Duodenal mucosa (tissue), 2 donors: ENCODE results near the gene TNS3.
A peak's percentile ranks its signal among the peaks of the same experiment; 100 is the strongest.

Source experiments
- H3K27ac ChIP-seq: one replicate; pipeline ENCODE4 v1.7.0; 2013; ENCODE audit warnings: low read depth, low read length
- H3K27me3 ChIP-seq, 2 donors: one replicate each; pipeline ENCODE4 v1.7.0; 2013; ENCODE audit warnings: low read length in 2 of 2, control low read depth in 1 of 2; ENCODE audit not compliant: insufficient read depth in 2 of 2, control insufficient read depth in 1 of 2
- H3K36me3 ChIP-seq, 2 donors: one replicate each; pipeline ENCODE4 v1.7.0; 2013; ENCODE audit warnings: low read length in 2 of 2, control low read depth in 1 of 2; ENCODE audit not compliant: insufficient read depth in 2 of 2, control insufficient read depth in 1 of 2
- H3K4me1 ChIP-seq, 2 donors: one replicate each; pipeline ENCODE4 v1.7.0; 2013; ENCODE audit warnings: low read length in 2 of 2, control low read depth in 1 of 2; ENCODE audit not compliant: insufficient read depth in 2 of 2, control insufficient read depth in 1 of 2
- H3K4me3 ChIP-seq, 2 donors: one replicate each; pipeline ENCODE4 v1.7.0; 2013; ENCODE audit warnings: low read length in 2 of 2, low read depth in 1 of 2
- H3K9ac ChIP-seq, 2 donors: one replicate each; pipeline ENCODE4 v1.7.0; 2013; ENCODE audit warnings: low read length in 2 of 2, low read depth in 1 of 2
- H3K9me3 ChIP-seq, 2 donors: one replicate each; pipeline ENCODE4 v1.7.0; 2013; ENCODE audit warnings: low read length in 2 of 2, control low read depth in 1 of 2; ENCODE audit not compliant: control insufficient read depth in 1 of 2

Gene TNS3

GRCh38 chr7:47478926-47479711, 102.8 kb downstream of the TNS3 start:
- Histone ChIP-seq H3K4me3 (peak overlapping the region in 1 of 2 donors; percentile 7), H3K9me3 (no peaks in the 10 kb centered on the region), H3K9ac (peak overlapping the region in 1 of 2 donors; percentile 20), H3K4me1 (peaks cover 84 to 93% of the 10 kb centered on the region in 2 donors), H3K36me3 (peaks cover 0 to 2% of the 10 kb centered on the region in 2 donors), H3K27me3 (no peaks in the 10 kb centered on the region), H3K27ac (no peak overlapping the region)

DNA sequence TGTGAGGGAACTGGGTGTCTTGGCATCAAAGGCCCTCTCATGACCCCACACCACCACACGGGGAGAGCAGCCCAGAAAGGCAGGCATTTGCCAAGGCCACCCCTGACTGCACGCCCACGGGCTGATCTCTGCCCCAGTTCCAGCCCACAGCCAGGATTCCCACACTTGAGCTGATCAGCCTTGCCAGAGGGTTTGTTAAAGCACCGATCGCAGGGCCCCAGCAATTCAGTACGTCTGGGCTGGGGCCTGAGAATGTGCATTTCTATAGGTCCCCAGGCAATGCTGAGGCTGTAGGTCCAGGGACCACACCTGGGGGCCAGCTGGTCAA, 103.9 kb downstream of the TNS3 start:
- H3K4me3 ChIP-seq: no peak overlapping the region
- peaks cover 0 to 7% of the 10 kb centered on the region in 2 donors for H3K36me3 ChIP-seq
- peaks cover 89 to 91% of the 10 kb centered on the region in 2 donors for H3K4me1 ChIP-seq
- H3K9me3 ChIP-seq: no peaks in the 10 kb centered on the region
- H3K27ac ChIP-seq: no peak overlapping the region
- H3K27me3 ChIP-seq: no peaks in the 10 kb centered on the region
- peak overlapping the region; percentile 13 to 27 for H3K9ac ChIP-seq

DNA sequence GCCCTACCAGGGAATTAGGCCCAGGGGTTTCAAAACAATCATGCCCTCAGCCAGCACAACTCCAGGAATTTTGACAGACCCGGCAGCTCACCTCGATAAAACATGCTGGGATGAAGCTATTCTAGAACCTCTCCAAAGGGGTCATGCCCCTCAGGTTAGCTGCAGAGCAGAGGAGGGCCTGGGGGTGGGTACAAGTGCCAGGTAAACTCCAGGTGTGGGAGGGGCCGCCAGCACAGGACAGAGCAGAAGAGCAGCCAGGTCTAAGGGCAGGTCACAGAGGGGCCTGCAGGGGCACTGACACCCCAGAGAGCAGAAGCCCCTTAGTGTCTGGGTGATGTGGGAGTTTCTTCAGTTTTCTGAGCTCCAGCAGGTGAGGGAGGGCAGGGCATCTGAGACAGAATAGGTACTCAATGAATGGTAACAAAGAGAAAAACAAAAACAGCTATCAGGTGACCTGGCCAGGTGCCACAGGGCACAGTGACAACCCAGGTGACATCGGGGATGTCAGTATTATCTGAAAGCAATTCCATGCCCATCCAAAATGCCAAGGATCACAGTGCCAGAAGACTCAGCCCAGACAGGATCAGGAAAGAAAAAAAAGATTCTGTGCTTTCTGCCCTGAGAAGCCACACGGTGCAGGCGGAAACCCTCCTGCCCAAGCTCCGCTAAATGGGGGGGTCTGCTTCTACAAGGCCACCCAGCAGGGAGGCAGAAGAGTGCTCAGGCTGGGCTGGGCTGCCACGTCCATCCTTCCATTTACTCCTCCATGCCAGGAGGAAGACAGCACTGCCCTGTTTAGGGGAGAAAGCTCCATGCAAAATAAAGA, 104.5 kb downstream of the TNS3 start:
- Histone ChIP-seq H3K4me1 (peaks cover 89 to 91% of the 10 kb centered on the region in 2 donors), H3K27me3 (no peaks in the 10 kb centered on the region), H3K4me3 (no peak overlapping the region), H3K36me3 (peaks cover 0 to 12% of the 10 kb centered on the region in 2 donors), H3K9ac (peak overlapping the region; percentile 13 to 27), H3K9me3 (no peaks in the 10 kb centered on the region), H3K27ac (no peak overlapping the region)

DNA sequence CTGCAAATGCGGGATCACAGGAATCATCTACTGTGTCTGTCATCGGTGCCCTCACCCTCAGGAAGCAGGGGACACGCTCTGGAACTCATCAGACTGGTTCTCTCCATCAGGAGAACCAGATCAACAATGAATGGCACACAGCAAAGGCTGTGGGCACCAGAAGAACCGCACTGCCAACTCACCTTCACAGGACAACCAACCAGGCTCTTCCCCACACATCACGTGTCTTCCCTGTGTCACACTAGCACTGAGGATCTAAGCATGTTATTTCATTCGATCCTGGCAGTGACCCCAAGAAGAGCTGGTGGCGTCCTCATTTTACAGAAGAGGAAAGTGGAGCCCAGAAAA, 106.1 kb downstream of the TNS3 start:
- no peaks in the 10 kb centered on the region for H3K27me3 ChIP-seq
- H3K9ac ChIP-seq: peak overlapping the region; percentile 18 to 41
- peak overlapping the region in 1 of 2 donors; percentile 9 for H3K4me3 ChIP-seq
- peaks cover 0 to 15% of the 10 kb centered on the region in 2 donors for H3K36me3 ChIP-seq
- peaks cover 84 to 91% of the 10 kb centered on the region in 2 donors for H3K4me1 ChIP-seq
- H3K27ac ChIP-seq: peak overlapping the region; percentile 64
- H3K9me3 ChIP-seq: no peaks in the 10 kb centered on the region

DNA sequence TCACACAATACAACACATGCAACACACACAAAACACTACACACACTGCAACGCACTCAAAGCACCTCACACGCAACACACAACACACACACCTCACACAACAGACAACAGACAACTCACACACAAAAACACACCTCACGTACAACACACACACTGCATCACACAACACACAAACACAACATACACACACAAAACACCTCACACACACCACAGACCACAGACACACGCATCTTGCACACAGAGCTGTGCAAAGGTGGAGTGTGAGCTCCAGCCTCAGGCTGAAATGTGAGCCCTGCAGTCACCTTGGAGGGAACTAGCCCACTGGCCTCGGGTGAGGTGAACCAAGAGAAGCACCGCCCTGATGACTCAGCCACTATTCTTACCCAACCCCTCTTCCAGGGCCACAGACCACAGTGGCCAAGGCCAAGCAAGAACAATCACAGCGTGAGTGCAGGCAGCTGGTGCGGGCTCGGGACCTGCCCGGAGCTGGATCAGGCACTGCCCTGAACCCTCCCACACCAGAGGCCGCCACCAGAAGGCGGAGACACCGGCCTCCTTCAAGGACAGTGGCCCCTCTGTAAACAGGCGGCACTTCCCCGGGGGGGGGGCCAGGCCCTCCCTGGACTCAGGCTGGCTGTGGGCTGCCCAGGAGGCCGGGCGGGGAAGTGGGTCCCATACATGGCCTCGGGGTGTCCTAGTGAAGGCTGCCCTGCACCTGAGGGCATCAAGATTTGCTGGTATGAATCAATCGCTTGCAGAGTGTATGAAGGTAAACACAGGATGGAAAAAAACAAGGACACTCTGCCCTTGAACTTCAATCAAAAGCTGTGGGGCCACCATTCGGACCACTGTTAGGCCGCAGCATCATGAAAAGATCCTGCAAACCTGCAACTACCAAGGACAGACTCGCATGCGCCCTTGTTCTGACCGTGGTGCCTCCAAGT, 106.7 kb downstream of the TNS3 start:
- Histone ChIP-seq H3K9ac (peak overlapping the region; percentile 18 to 59), H3K36me3 (peaks cover 0 to 15% of the 10 kb centered on the region in 2 donors), H3K4me3 (peak overlapping the region in 1 of 2 donors; percentile 28), H3K4me1 (peaks cover 83 to 90% of the 10 kb centered on the region in 2 donors), H3K27me3 (no peaks in the 10 kb centered on the region), H3K27ac (peak overlapping the region; percentile 64), H3K9me3 (no peaks in the 10 kb centered on the region)

DNA sequence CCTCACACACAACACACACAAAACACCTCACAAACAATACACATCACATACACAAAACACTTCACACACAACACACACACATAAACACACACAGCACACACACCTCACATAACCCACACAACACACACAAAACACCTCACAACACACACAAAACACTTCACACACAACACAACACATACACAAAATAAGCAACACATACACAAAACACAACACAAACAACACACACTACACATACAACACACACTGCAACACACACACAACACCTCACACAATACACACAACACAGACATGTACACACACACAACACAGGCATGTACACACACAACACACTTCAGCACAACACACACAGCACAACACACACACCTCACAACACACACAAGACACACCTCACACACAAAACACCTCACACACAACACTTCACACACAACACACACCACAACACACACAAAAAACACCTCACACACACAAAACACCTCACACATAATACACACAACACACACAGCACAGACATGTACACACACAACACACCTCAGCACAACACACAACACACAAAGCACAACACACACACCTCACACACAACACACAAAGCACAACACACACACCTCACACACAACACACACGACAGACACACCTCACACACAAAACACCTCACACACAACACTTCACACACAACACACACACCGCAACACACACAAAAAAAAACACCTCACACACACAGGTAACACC, 107.5 kb downstream of the TNS3 start:
- peaks cover 0 to 15% of the 10 kb centered on the region in 2 donors for H3K36me3 ChIP-seq
- peak overlapping the region; percentile 64 for H3K27ac ChIP-seq
- no peak overlapping the region for H3K4me3 ChIP-seq
- H3K27me3 ChIP-seq: no peaks in the 10 kb centered on the region
- peaks cover 79 to 82% of the 10 kb centered on the region in 2 donors for H3K4me1 ChIP-seq
- H3K9ac ChIP-seq: peak overlapping the region; percentile 11 to 59
- H3K9me3 ChIP-seq: no peaks in the 10 kb centered on the region

DNA sequence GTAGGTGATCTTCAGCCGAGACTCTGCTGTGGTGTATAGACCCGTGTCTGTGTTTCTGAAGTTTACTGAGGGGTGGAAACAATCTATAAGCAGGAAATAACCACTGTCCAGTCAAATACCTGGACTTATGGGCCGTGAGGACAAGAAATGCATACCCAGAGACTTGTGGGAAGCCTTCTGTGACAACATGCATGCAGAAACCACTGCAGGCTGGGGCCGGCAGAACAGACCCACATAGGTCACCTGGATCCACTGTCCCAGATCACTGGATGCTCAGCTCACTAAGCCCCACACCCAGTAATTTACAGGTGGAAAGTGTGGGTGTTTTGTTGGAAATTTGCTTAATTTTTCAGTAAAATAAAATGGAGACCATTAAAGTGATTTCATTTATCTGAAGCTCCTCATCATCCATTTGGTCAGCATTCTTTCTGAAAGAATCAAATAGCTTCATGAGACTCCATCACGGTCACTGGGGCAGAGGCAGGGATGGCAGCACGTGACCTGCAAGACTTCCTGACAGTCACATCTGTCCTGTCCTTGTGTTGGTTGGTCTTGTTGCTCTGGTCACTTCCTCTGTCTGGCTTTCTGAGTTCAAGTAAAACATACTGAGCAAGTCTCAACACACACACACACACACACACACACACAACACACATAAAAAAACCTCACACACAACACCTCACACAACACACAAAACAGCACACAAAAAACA, 108.3 kb downstream of the TNS3 start:
- peaks cover 0 to 15% of the 10 kb centered on the region in 2 donors for H3K36me3 ChIP-seq
- H3K9ac ChIP-seq: no peak overlapping the region
- no peak overlapping the region for H3K27ac ChIP-seq
- H3K9me3 ChIP-seq: no peaks in the 10 kb centered on the region
- no peaks in the 10 kb centered on the region for H3K27me3 ChIP-seq
- H3K4me3 ChIP-seq: no peak overlapping the region
- H3K4me1 ChIP-seq: peaks cover 73 to 76% of the 10 kb centered on the region in 2 donors

GRCh38 chr7:47472444-47473157, 109.3 kb downstream of the TNS3 start:
- Histone ChIP-seq H3K9me3 (no peaks in the 10 kb centered on the region), H3K4me1 (peaks cover 63 to 68% of the 10 kb centered on the region in 2 donors), H3K9ac (peak overlapping the region in 1 of 2 donors; percentile 32), H3K27me3 (no peaks in the 10 kb centered on the region), H3K36me3 (peaks cover 0 to 15% of the 10 kb centered on the region in 2 donors), H3K27ac (no peak overlapping the region), H3K4me3 (no peak overlapping the region)
